HCT116 (cell line): Measurements from ENCODE around the gene MFSD6. TPM values are rescaled to one million over a fixed set of nuclear protein-coding genes. Genes with fewer than 3 reads are reported as not detected.

Source experiments
- ATAC-seq: fragments of 200-7000 bp; cut with Tn5 transposase; 2 replicates; pipeline ENCODE4 v1.9.1; 2020; ENCODE audit warnings: mild to moderate bottlenecking, moderate library complexity
- BruUV-seq: library from RNA; stranded (reverse); fragments of 400-500 nt; replicated peaks from 2 replicates; lab custom pipeline; 2021; lab: Mats Ljungman, UMichigan
- CTCF ChIA-PET: fragments of 300-600 bp; sonication (Branson Sonifier 250); formaldehyde crosslinking; loops from one replicate; lab custom pipeline; 2021; ENCODE audit warnings: antibody characterized with exemption; lab: Charles Lee
- POLR2A ChIA-PET: fragments of 300-600, 350-600 bp; sonication (Branson Sonifier 250); formaldehyde crosslinking; loops from one replicate; lab custom pipeline; 2021; ENCODE audit warnings: antibody characterized with exemption; lab: Charles Lee
- RAD21 ChIA-PET, 2 experiments: fragments of 300-600 bp; sonication (Branson Sonifier 250); formaldehyde crosslinking; loops; one replicate each; lab custom pipeline; 2023; ENCODE audit warnings: low total read pairs in 2 of 2; ENCODE audit not compliant: uncharacterized antibody in 2 of 2, unreplicated experiment in 2 of 2, low non-redundant PET in 1 of 2; lab: Charles Lee
- DNase-seq: peaks from one replicate; pipeline ENCODE4 v3.0.0-alpha.2; 2010; ENCODE audit warnings: low read depth, low spot score
- H2AFZ ChIP-seq: fragments of 200-600 bp; shearing (Covaris generic), sonication (generic); 2 replicates; pipeline ENCODE4 v1.6.1; 2017; ENCODE audit warnings: low read depth, mixed run types, mixed read lengths, antibody characterized with exemption, low read length; ENCODE audit not compliant: poor library complexity, severe bottlenecking
- H3K27ac ChIP-seq: 2 replicates; pipeline ENCODE4 v1.5.1; 2012; ENCODE audit warnings: low read depth, low read length
- H3K27me3 ChIP-seq: fragments of 200-600 bp; sonication (generic); 2 replicates; pipeline ENCODE4 v1.6.1; 2016; ENCODE audit warnings: mixed run types, low read length, mixed read lengths; ENCODE audit not compliant: insufficient read depth
- H3K36me3 ChIP-seq, 2 experiments: fragments of 200-500 bp in 1 of 2; fragments of 200-600 bp in 1 of 2; sonication (Bioruptor generic) in 1 of 2; sonication (generic) in 1 of 2; 2 replicates each; pipeline versions ENCODE4 v1.5.1 to v1.6.1; 2014 to 2016; ENCODE audit warnings: low read length in 2 of 2, inconsistent platforms in 1 of 2, mixed read lengths in 1 of 2, mixed run types in 1 of 2; ENCODE audit not compliant: insufficient read depth in 2 of 2, control insufficient read depth in 1 of 2
- H3K4me1 ChIP-seq, 2 experiments: fragments of 200-600 bp in 1 of 2; sonication (generic) in 1 of 2; 2 replicates each; pipeline versions ENCODE4 v1.5.1 to v1.6.1; 2012 to 2017; ENCODE audit warnings: low read length in 2 of 2, inconsistent platforms in 1 of 2, mild to moderate bottlenecking in 1 of 2, mixed read lengths in 1 of 2, mixed run types in 1 of 2, moderate library complexity in 1 of 2; ENCODE audit not compliant: insufficient read depth in 2 of 2, control insufficient read depth in 1 of 2
- H3K4me2 ChIP-seq: fragments of 200-600 bp; sonication (generic); 2 replicates; pipeline ENCODE4 v1.6.1; 2017; ENCODE audit warnings: mixed run types, low read length, mixed read lengths
- H3K4me3 ChIP-seq, 2 experiments: fragments of 200-600 bp in 1 of 2; sonication (generic) in 1 of 2; replicated peaks in 1 of 2; 2 replicates each; pipeline ENCODE4 v1.5.1; 2011 to 2016; ENCODE audit warnings: low read length in 2 of 2, control low read depth in 1 of 2, low read depth in 1 of 2, mild to moderate bottlenecking in 1 of 2, mixed read lengths in 1 of 2, mixed run types in 1 of 2
- H3K79me2 ChIP-seq: fragments of 200-600 bp; sonication (generic); 2 replicates; pipeline ENCODE4 v1.6.1; 2017; ENCODE audit warnings: mild to moderate bottlenecking, mixed run types, low read length, moderate library complexity, mixed read lengths; ENCODE audit not compliant: insufficient read depth
- H3K9ac ChIP-seq: fragments of 200-600 bp; sonication (generic); 2 replicates; pipeline ENCODE4 v1.6.1; 2016; ENCODE audit warnings: low read length, mixed read lengths
- H3K9me2 ChIP-seq: fragments of 200-600 bp; sonication (generic), shearing (Covaris generic); 2 replicates; pipeline ENCODE4 v1.6.1; 2017; ENCODE audit warnings: mixed run types, mild to moderate bottlenecking, moderate library complexity; ENCODE audit not compliant: insufficient read depth
- H3K9me3 ChIP-seq, 2 experiments: fragments of 200-500 bp in 1 of 2; fragments of 200-600 bp in 1 of 2; sonication (Bioruptor generic) in 1 of 2; sonication (generic) in 1 of 2; 2 replicates each; pipeline ENCODE4 v1.6.1; 2014 to 2017; ENCODE audit warnings: low read length in 2 of 2, mixed read lengths in 2 of 2, inconsistent platforms in 1 of 2, low read depth in 1 of 2, mild to moderate bottlenecking in 1 of 2, mixed run types in 1 of 2, moderate library complexity in 1 of 2; ENCODE audit not compliant: control insufficient read depth in 1 of 2, insufficient read depth in 1 of 2
- H4K20me1 ChIP-seq: fragments of 200-600 bp; sonication (generic), shearing (Covaris generic); 2 replicates; pipeline ENCODE4 v1.6.1; 2017; ENCODE audit warnings: mixed run types, mild to moderate bottlenecking, moderate library complexity; ENCODE audit not compliant: insufficient read depth
- CEBPB ChIP-seq: IDR thresholded peaks from 2 replicates; pipeline ENCODE4 v1.6.1; 2012; ENCODE audit warnings: low read depth
- CTCF ChIP-seq, 3 experiments: fragments of 200-600 bp in 1 of 3; sonication (generic) in 1 of 3; IDR thresholded peaks in 2 of 3; conservative IDR thresholded peaks in 1 of 3; 2 replicates each; pipeline ENCODE4 v1.5.1; 2012 to 2017; ENCODE audit warnings: low read depth in 2 of 3, low read length in 2 of 3, antibody characterized with exemption in 1 of 3, borderline replicate concordance in 1 of 3, control low read depth in 1 of 3, mild to moderate bottlenecking in 1 of 3, mixed read lengths in 1 of 3, mixed run types in 1 of 3, moderate library complexity in 1 of 3; ENCODE audit not compliant: insufficient read depth in 1 of 3
- ELF1 ChIP-seq: IDR thresholded peaks from 2 replicates; pipeline ENCODE4 v1.6.1; 2012; ENCODE audit warnings: low read depth, borderline replicate concordance
- EZH2 ChIP-seq: fragments of 200-600 bp; sonication (generic); IDR thresholded peaks from 2 replicates; pipeline ENCODE4 v1.6.1; 2017; ENCODE audit warnings: antibody characterized with exemption, mixed run types
- EZH2phosphoT487 ChIP-seq: fragments of 200-600 bp; IDR thresholded peaks from 2 replicates; pipeline ENCODE4 v1.6.1; 2018; ENCODE audit warnings: antibody characterized with exemption, borderline replicate concordance
- JUND ChIP-seq: IDR thresholded peaks from 2 replicates; pipeline ENCODE4 v1.6.1; 2012
- POLR2A ChIP-seq: IDR thresholded peaks from 2 replicates; pipeline ENCODE4 v1.7.0; 2011; ENCODE audit warnings: borderline replicate concordance; ENCODE audit not compliant: insufficient read depth, insufficient read length; ENCODE audit errors: extremely low read depth
- RAD21 ChIP-seq: IDR thresholded peaks from 2 replicates; pipeline ENCODE4 v1.6.1; 2012; ENCODE audit warnings: low read depth, mild to moderate bottlenecking
- SIN3A ChIP-seq: IDR thresholded peaks from 2 replicates; pipeline ENCODE4 v1.6.1; 2012; ENCODE audit warnings: low read depth
- SP1 ChIP-seq: IDR thresholded peaks from 2 replicates; pipeline ENCODE4 v1.6.1; 2012; ENCODE audit warnings: low read depth
- TCF7L2 ChIP-seq: IDR thresholded peaks from 2 replicates; pipeline ENCODE4 v1.7.0; 2011; ENCODE audit warnings: borderline replicate concordance, inconsistent platforms; ENCODE audit not compliant: insufficient read depth, insufficient read length; ENCODE audit errors: extremely low read depth
- YY1 ChIP-seq: IDR thresholded peaks from 2 replicates; pipeline ENCODE4 v1.6.1; 2011; ENCODE audit warnings: low read length, low read depth, moderate library complexity, mild to moderate bottlenecking; ENCODE audit not compliant: insufficient replicate concordance; ENCODE audit errors: extremely low read depth
- ZNF274 ChIP-seq: fragments of 200-500 bp; sonication (Bioruptor generic); IDR thresholded peaks from 2 replicates; pipeline ENCODE4 v1.6.1; 2014; ENCODE audit warnings: mild to moderate bottlenecking, low read depth, low read length, inconsistent platforms
- intact Hi-C: fragments of 100-400 bp; cut with micrococcal nuclease; formaldehyde crosslinking; loops from 2 replicates; pipeline ENCODE4 v1.10.0; 2022
- total RNA-seq: library from RNA; stranded (reverse); gene quantifications from one replicate; pipeline ENCODE4 v1.2.1, GENCODE V29; 2021; ENCODE audit not compliant: unreplicated experiment
- TF ChIP-seq, protein P1 (sequence below): IDR thresholded peaks from 2 replicates; pipeline ENCODE4 v1.6.1; 2011; ENCODE audit warnings: mild to moderate bottlenecking, low read length, moderate library complexity; ENCODE audit not compliant: insufficient replicate concordance; ENCODE audit errors: extremely low read depth

MFSD6 gene
- total RNA-seq, 1 experiment from 2014 or later, result 18.6 TPM

DNA sequence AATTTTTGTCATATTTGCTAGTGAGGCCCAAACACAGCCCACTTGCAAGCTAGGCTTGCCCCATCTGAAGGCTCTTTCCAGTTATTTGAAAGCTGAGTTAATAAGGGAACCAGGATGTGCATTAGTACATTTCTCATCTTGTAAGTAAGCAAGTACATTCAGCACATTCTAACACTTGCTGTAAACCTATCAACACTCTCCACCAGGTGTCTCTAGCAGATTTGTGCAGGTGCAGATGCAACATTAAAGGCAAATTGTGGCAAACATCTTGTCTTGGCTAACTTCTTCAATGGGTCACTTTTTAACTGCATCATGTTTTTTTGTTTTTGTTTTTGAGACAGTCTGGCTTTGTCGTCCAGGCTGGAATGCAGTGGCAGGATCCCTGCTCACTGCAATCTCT is 25.3 kb upstream of the MFSD6 start:
- Histone ChIP-seq H4K20me1 (no peaks in the 10 kb centered on the region), H2AFZ (no peak overlapping the region), H3K4me2 (no peak overlapping the region), H3K36me3 (no peaks in the 10 kb centered on the region), H3K9me2 (no peaks in the 10 kb centered on the region), H3K4me1 (no peaks in the 10 kb centered on the region), H3K27ac (no peak overlapping the region), H3K4me3 (no peak overlapping the region), H3K9ac (no peak overlapping the region), H3K9me3 (no peaks in the 10 kb centered on the region), H3K79me2 (no peaks in the 10 kb centered on the region), H3K27me3 (no peaks in the 10 kb centered on the region)
- ChIA-PET CTCF (interaction anchor here (0.9 to 1.4 kb wide), 5 partner anchors 16 to 398 kb away, joined by 3 to 7 read pairs (median 3); no protein-coding TSS in a partner anchor), POLR2A (no interaction called here), RAD21 (no interaction called here)
- ATAC-seq, result peak; percentile 87
- BruUV-seq, result no TSS peak
- intact Hi-C loops, result loop anchor here (1.0 to 2.0 kb wide), 2 partner anchors 128 to 420 kb away; no protein-coding TSS in a partner anchor
- DNase-seq, result peak; percentile 57
- TF ChIP-seq ZNF274, result no peak
- TF ChIP-seq TCF7L2, result no peak
- TF ChIP-seq ELF1, result no peak
- TF ChIP-seq CTCF (IDR thresholded peaks at IDR 0.05 in 2 of 3, conservative IDR thresholded peaks at IDR 0.05 in 1 of 3; ENCODE audit: borderline replicate concordance in 1 of 3, insufficient read depth in 1 of 3, low read depth in 2 of 3, low read length in 2 of 3), result peak; percentile 63 to 77 (median 69)
- no peak for TF ChIP-seq POLR2A
- peak; percentile 92 for TF ChIP-seq RAD21
- no peak for TF ChIP-seq SP1
- TF ChIP-seq EZH2, result no peak
- TF ChIP-seq, protein P1, sequence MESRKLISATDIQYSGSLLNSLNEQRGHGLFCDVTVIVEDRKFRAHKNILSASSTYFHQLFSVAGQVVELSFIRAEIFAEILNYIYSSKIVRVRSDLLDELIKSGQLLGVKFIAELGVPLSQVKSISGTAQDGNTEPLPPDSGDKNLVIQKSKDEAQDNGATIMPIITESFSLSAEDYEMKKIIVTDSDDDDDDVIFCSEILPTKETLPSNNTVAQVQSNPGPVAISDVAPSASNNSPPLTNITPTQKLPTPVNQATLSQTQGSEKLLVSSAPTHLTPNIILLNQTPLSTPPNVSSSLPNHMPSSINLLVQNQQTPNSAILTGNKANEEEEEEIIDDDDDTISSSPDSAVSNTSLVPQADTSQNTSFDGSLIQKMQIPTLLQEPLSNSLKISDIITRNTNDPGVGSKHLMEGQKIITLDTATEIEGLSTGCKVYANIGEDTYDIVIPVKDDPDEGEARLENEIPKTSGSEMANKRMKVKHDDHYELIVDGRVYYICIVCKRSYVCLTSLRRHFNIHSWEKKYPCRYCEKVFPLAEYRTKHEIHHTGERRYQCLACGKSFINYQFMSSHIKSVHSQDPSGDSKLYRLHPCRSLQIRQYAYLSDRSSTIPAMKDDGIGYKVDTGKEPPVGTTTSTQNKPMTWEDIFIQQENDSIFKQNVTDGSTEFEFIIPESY, result no peak
- no peak for TF ChIP-seq CEBPB
- TF ChIP-seq JUND, result no peak
- no peak for TF ChIP-seq YY1
- TF ChIP-seq EZH2phosphoT487, result no peak
- TF ChIP-seq SIN3A, result no peak
- TF ChIP-seq, all 23 proteins: peak for 2
